Glutamatergic neuron (in vitro differentiated cells): ENCODE measurements around the gene DCANP1. TPM values are rescaled to one million over a fixed set of nuclear protein-coding genes. Genes with fewer than 3 reads are reported as not detected.
A peak's percentile ranks its signal among the peaks of the same experiment; 100 is the strongest.

Experiments
- DNase-seq: peaks from one replicate; pipeline ENCODE4 v3.0.0; 2022
- H3K27ac Mint-ChIP-seq: one replicate; pipeline ENCODE4 v1.8.0; 2020; ENCODE audit warnings: mild to moderate bottlenecking, mixed read lengths, inconsistent platforms; ENCODE audit not compliant: unreplicated experiment
- H3K27me3 Mint-ChIP-seq: one replicate; pipeline ENCODE4 v1.8.0; 2020; ENCODE audit warnings: mild to moderate bottlenecking, moderate library complexity, mixed read lengths, inconsistent platforms; ENCODE audit not compliant: unreplicated experiment
- H3K36me3 Mint-ChIP-seq: one replicate; pipeline ENCODE4 v1.8.0; 2020; ENCODE audit warnings: mild to moderate bottlenecking, mixed read lengths, inconsistent platforms; ENCODE audit not compliant: unreplicated experiment
- H3K4me1 Mint-ChIP-seq: one replicate; pipeline ENCODE4 v1.8.0; 2020; ENCODE audit warnings: mild to moderate bottlenecking, low read depth, mixed read lengths, inconsistent platforms; ENCODE audit not compliant: unreplicated experiment
- H3K4me3 Mint-ChIP-seq: one replicate; pipeline ENCODE4 v1.8.0; 2020; ENCODE audit warnings: mild to moderate bottlenecking, mixed read lengths, inconsistent platforms; ENCODE audit not compliant: unreplicated experiment
- H3K9me3 Mint-ChIP-seq: one replicate; pipeline ENCODE4 v1.8.0; 2020; ENCODE audit warnings: mild to moderate bottlenecking, moderate library complexity, mixed read lengths, inconsistent platforms; ENCODE audit not compliant: unreplicated experiment
- CTCF ChIP-seq: fragments of 200-600 bp; sonication (generic); IDR thresholded peaks from one replicate; pipeline ENCODE4 v1.5.0; 2021; ENCODE audit not compliant: partially characterized antibody, unreplicated experiment
- total RNA-seq: library from RNA; stranded (reverse); fragmentation: NEBNext Ultra II Directional; extraction: Animal tissue kit (Norgen Biotek cat#: 25700); gene quantifications from one replicate; pipeline ENCODE4 v1.2.1, GENCODE V29; 2021; ENCODE audit not compliant: unreplicated experiment

Gene DCANP1
- total RNA-seq, 1 donor from 2014 or later: not detected

GRCh38 chr5:135398855-135399793 lies 48.0 kb downstream of the DCANP1 start, which contains the start of gene MACROH2A1:
Gene MACROH2A1 (minus strand): TSS chr5:135399231. CDS start chr5:135389093, 10,138 bp downstream.
- Mint-ChIP-seq H3K4me1 (peaks cover 24% of the 10 kb centered on the region), H3K4me3 (peak within 1 kb of the TSS; percentile 90), H3K36me3 (no peaks in the 10 kb centered on the region), H3K27me3 (peaks cover 10% of the 10 kb centered on the region), H3K9me3 (peaks cover 1% of the 10 kb centered on the region), H3K27ac (peak within 1 kb of the TSS; percentile 49)
- no peak for TF ChIP-seq CTCF
- DNase-seq: peak; percentile 92

GRCh38 chr5:135398160-135398854 lies 48.8 kb downstream of the DCANP1 start:
- Mint-ChIP-seq H3K36me3 (no peaks in the 10 kb centered on the region), H3K27ac (peak overlapping the region; percentile 49), H3K4me3 (peak overlapping the region; percentile 81), H3K4me1 (peaks cover 25% of the 10 kb centered on the region), H3K27me3 (peaks cover 8% of the 10 kb centered on the region), H3K9me3 (peaks cover 1% of the 10 kb centered on the region)
- peak; percentile 40 for DNase-seq
- no peak for TF ChIP-seq CTCF

DNA sequence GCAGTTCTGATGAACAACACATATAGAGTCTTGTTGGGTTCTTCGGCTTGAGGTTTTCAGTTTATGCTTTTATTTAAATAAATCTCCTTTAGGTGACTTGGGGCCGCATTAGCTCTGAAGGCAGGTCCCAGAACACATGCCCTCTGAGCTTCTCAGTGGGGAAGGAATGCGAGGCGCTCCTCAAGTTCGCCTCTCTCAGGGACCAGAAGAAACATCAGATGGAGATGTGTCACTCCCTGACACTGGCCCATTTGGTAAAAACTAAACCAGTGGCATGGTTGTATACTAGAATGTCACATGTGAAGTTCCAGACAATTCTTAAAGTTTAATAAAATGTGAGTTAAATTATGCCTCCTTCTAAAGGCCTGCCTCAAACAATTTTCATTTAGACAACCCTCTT lies 50.1 kb downstream of the DCANP1 start:
- H3K27me3 Mint-ChIP-seq: peaks cover 9% of the 10 kb centered on the region

GRCh38 chr5:135396459-135397055 lies 50.6 kb downstream of the DCANP1 start:
- Mint-ChIP-seq H3K4me3 (no peak overlapping the region), H3K9me3 (peaks cover 1% of the 10 kb centered on the region), H3K36me3 (no peaks in the 10 kb centered on the region), H3K27ac (no peak overlapping the region), H3K4me1 (peaks cover 33% of the 10 kb centered on the region), H3K27me3 (peaks cover 11% of the 10 kb centered on the region)
- TF ChIP-seq CTCF: no peak
- DNase-seq: no peak

More for the DNA sequence above, 50.1 kb downstream of the DCANP1 start:
- DNase-seq: no peak
- peak overlapping the region; percentile 81 for H3K4me3 Mint-ChIP-seq
- no peak for TF ChIP-seq CTCF
- peaks cover 28% of the 10 kb centered on the region for H3K4me1 Mint-ChIP-seq
- H3K27ac Mint-ChIP-seq: no peak overlapping the region
- H3K36me3 Mint-ChIP-seq: no peaks in the 10 kb centered on the region
- peaks cover 1% of the 10 kb centered on the region for H3K9me3 Mint-ChIP-seq
